Karpas-422 (cell line): Measurements from ENCODE around the gene MBD3. TPM values are rescaled to one million over a fixed set of nuclear protein-coding genes. Genes with fewer than 3 reads are reported as not detected.
"Not testable (repeated sequence)": the region's sequence is repeated elsewhere in the genome, so short reads cannot be mapped to it uniquely, and the experiment has no call there.

Experiments used
- DNase-seq: peaks from one replicate; pipeline ENCODE4 v3.0.0-alpha.2; 2015
- H2AFZ ChIP-seq: fragments of 200-600 bp; sonication (generic); 2 replicates; pipeline ENCODE4 v1.6.1; 2014; ENCODE audit warnings: antibody characterized with exemption, low read length, mixed read lengths
- H3K27ac ChIP-seq: fragments of 200-600 bp; sonication (generic); 2 replicates; pipeline ENCODE4 v1.5.1; 2014; ENCODE audit warnings: mild to moderate bottlenecking, low read length, moderate library complexity
- H3K27me3 ChIP-seq: fragments of 200-600 bp; sonication (generic); 2 replicates; pipeline ENCODE4 v1.6.1; 2014; ENCODE audit warnings: low read length, mixed read lengths
- H3K36me3 ChIP-seq: fragments of 200-600 bp; sonication (generic); 2 replicates; pipeline ENCODE4 v1.6.1; 2014; ENCODE audit warnings: low read length, mixed read lengths; ENCODE audit not compliant: insufficient read depth
- H3K4me1 ChIP-seq: fragments of 200-600 bp; sonication (generic); 2 replicates; pipeline ENCODE4 v1.6.1; 2014; ENCODE audit warnings: mild to moderate bottlenecking, low read length, mixed read lengths
- H3K4me2 ChIP-seq: fragments of 200-600 bp; sonication (generic); 2 replicates; pipeline ENCODE4 v1.6.1; 2014; ENCODE audit warnings: low read length, low read depth, mild to moderate bottlenecking; ENCODE audit not compliant: poor library complexity, severe bottlenecking
- H3K4me3 ChIP-seq: fragments of 200-600 bp; sonication (generic); 2 replicates; pipeline ENCODE4 v1.5.1; 2014; ENCODE audit warnings: mild to moderate bottlenecking, antibody characterized with exemption, low read length, mixed read lengths
- H3K79me2 ChIP-seq: fragments of 200-600 bp; sonication (generic); 2 replicates; pipeline ENCODE4 v1.6.1; 2014; ENCODE audit warnings: mild to moderate bottlenecking, low read length, mixed read lengths
- H3K9ac ChIP-seq: fragments of 200-600 bp; sonication (generic); 2 replicates; pipeline ENCODE4 v1.6.0; 2014; ENCODE audit warnings: low read length
- H3K9me2 ChIP-seq: fragments of 200-600 bp; sonication (generic), shearing (Covaris generic); replicated peaks from 2 replicates; pipeline ENCODE4 v1.6.0; 2014; ENCODE audit warnings: mild to moderate bottlenecking, low read length, moderate library complexity; ENCODE audit not compliant: insufficient read depth
- H3K9me3 ChIP-seq: fragments of 300-700, 200-600 bp; sonication (generic); 2 replicates; pipeline ENCODE4 v1.6.1; 2014; ENCODE audit warnings: low read length, mixed read lengths
- H4K20me1 ChIP-seq: fragments of 200-600 bp; sonication (generic); 2 replicates; pipeline ENCODE4 v1.6.1; 2014; ENCODE audit warnings: mild to moderate bottlenecking, antibody characterized with exemption, low read length, low read depth; ENCODE audit not compliant: insufficient read depth
- total RNA-seq: library from RNA; depleted of rRNA; stranded (reverse); fragments of >200 nt; shearing (Covaris generic); gene quantifications from 2 replicates; pipeline ENCODE4 v1.2.3, GENCODE V29; 2014; ENCODE audit warnings: low replicate concordance

Gene MBD3
- total RNA-seq, 1 experiment from 2014 or later = 42.2 TPM

GRCh38 chr19:1549332-1549945, 43.2 kb downstream of the MBD3 start:
- no peaks in the 10 kb centered on the region for H3K27me3 ChIP-seq

GRCh38 chr19:1540365-1540925, 52.2 kb downstream of the MBD3 start:
- H2AFZ ChIP-seq = no peak overlapping the region
- H3K9me3 ChIP-seq = no peaks in the 10 kb centered on the region
- H3K9me2 ChIP-seq = no peaks in the 10 kb centered on the region
- H3K4me1 ChIP-seq = no peaks in the 10 kb centered on the region
- H3K27ac ChIP-seq = no peak overlapping the region
- H3K4me3 ChIP-seq = no peak overlapping the region
- no peaks in the 10 kb centered on the region for H3K27me3 ChIP-seq
- no peaks in the 10 kb centered on the region for H3K79me2 ChIP-seq
- H3K4me2 ChIP-seq = no peak overlapping the region
- no peak overlapping the region for H3K9ac ChIP-seq
- no peaks in the 10 kb centered on the region for H4K20me1 ChIP-seq
- DNase-seq = no peak
- H3K36me3 ChIP-seq = no peaks in the 10 kb centered on the region

More at GRCh38 chr19:1549332-1549945, 43.2 kb downstream of the MBD3 start:
- Histone ChIP-seq H3K4me2 (no peak overlapping the region), H3K9ac (no peak overlapping the region), H2AFZ (no peak overlapping the region), H3K9me2 (no peaks in the 10 kb centered on the region), H3K27ac (no peak overlapping the region), H3K4me1 (peaks cover 4% of the 10 kb centered on the region), H4K20me1 (no peaks in the 10 kb centered on the region), H3K4me3 (no peak overlapping the region), H3K36me3 (no peaks in the 10 kb centered on the region), H3K79me2 (no peaks in the 10 kb centered on the region), H3K9me3 (no peaks in the 10 kb centered on the region)
- no peak for DNase-seq

GRCh38 chr19:1539749-1540148, 52.9 kb downstream of the MBD3 start:
- not testable (repeated sequence) for H3K9ac ChIP-seq, H3K27ac ChIP-seq, H3K4me2 ChIP-seq, H3K79me2 ChIP-seq, H4K20me1 ChIP-seq, DNase-seq, H2AFZ ChIP-seq, H3K9me3 ChIP-seq, H3K4me1 ChIP-seq, H3K36me3 ChIP-seq, H3K4me3 ChIP-seq, H3K9me2 ChIP-seq, H3K27me3 ChIP-seq

DNA sequence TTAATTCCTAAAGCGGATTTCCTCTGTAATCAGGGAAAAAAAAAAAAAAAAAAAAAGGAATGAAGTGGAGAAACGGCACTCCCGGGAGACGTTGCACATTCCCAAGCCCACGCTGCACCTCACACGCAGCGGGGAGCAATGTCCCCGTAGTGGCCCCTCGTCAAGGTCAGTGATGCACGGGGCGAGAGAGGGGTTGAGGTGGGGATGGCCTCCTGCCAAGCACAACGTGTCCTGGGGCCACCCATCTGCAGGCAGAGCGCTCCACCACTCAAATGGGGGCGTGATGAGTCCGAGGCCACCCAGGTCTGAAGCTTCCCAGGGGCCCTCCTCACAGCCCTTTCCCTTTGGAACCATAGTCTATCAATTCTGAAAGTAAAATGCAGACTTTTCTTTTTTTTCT, 53.7 kb downstream of the MBD3 start:
- no peaks in the 10 kb centered on the region for H3K79me2 ChIP-seq
- H3K4me3 ChIP-seq = no peak overlapping the region
- H3K27ac ChIP-seq = no peak overlapping the region
- no peaks in the 10 kb centered on the region for H3K4me1 ChIP-seq
- no peaks in the 10 kb centered on the region for H4K20me1 ChIP-seq
- no peak overlapping the region for H3K9ac ChIP-seq
- DNase-seq = no peak
- no peak overlapping the region for H3K4me2 ChIP-seq
- H3K9me3 ChIP-seq = no peaks in the 10 kb centered on the region
- H3K9me2 ChIP-seq = no peaks in the 10 kb centered on the region
- no peak overlapping the region for H2AFZ ChIP-seq
- H3K36me3 ChIP-seq = no peaks in the 10 kb centered on the region
- H3K27me3 ChIP-seq = no peaks in the 10 kb centered on the region

- not testable (repeated sequence) for H3K36me3 ChIP-seq, H3K4me3 ChIP-seq, H3K27me3 ChIP-seq, H3K4me1 ChIP-seq, H3K27ac ChIP-seq, H3K79me2 ChIP-seq, H2AFZ ChIP-seq, H4K20me1 ChIP-seq, H3K4me2 ChIP-seq, H3K9me3 ChIP-seq, H3K9me2 ChIP-seq, DNase-seq, H3K9ac ChIP-seq
Observed at GRCh38 chr19:1535699-1536098, 57.0 kb downstream of the MBD3 start.

DNA sequence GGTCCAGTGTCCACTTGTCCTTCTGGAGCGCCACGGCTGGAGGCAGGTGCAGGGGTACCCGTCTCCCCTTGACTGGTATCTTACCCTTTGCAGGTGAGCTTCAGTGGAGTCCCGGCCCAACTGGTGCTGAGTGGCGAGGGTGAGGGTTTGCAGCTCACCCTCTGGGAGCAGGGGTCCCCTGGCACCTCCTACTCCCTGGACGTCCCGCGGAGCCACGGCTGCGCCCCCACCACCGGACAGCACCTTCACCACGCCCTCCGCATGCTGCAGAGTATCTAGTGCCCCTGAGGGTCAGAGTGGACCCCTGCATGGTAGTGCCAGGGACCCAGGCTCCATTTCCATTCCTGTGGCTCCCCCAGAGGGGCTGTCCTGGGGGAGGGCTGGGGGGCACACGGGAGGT, 57.7 kb downstream of the MBD3 start:
- Histone ChIP-seq H3K27me3 (no peaks in the 10 kb centered on the region), H3K4me2 (no peak overlapping the region)

DNA sequence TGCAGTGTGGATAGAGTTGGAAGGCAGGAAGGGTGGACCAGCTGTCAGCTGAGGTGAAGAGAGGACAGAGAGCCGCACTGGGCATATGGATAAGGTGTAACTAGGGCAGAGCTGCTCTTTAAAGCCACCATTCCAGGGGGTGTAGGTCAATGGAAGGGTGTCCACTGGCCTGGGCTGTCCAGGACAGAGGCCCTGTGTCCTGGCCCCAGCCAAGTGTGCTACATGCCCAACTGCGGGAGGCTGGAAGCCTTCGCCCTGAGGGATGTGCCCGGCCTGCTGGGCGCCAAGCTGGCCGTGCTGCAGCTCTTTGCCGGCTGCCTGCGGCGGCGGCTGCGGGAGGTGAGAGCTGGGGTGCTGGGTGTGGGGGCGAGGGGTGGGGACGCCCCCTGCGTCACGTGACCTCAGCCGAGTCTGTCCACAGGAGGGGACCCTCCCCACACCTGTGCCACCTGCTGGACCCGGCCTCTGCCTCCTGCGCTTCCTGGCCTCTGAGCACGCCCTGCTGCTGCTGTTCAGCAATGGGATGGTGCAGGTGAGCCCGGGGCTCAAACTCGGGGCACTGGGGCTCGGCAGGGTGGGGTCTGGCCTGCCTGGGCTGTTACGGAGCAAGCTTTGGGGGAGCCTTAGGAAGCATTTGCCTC, 59.0 kb downstream of the MBD3 start:
- H3K9me3 ChIP-seq = no peaks in the 10 kb centered on the region
- H3K27ac ChIP-seq = no peak overlapping the region
- H3K9me2 ChIP-seq = no peaks in the 10 kb centered on the region
- H3K4me2 ChIP-seq = no peak overlapping the region
- H3K36me3 ChIP-seq = no peaks in the 10 kb centered on the region
- H2AFZ ChIP-seq = no peak overlapping the region
- no peaks in the 10 kb centered on the region for H3K79me2 ChIP-seq
- DNase-seq = no peak
- no peaks in the 10 kb centered on the region for H3K27me3 ChIP-seq
- H3K4me3 ChIP-seq = no peak overlapping the region
- no peaks in the 10 kb centered on the region for H3K4me1 ChIP-seq
- H3K9ac ChIP-seq = no peak overlapping the region
- H4K20me1 ChIP-seq = no peaks in the 10 kb centered on the region

More for the DNA sequence above, 57.7 kb downstream of the MBD3 start:
- Histone ChIP-seq H3K79me2 (no peaks in the 10 kb centered on the region), H3K9me2 (no peaks in the 10 kb centered on the region), H4K20me1 (no peaks in the 10 kb centered on the region), H2AFZ (no peak overlapping the region), H3K27ac (no peak overlapping the region), H3K36me3 (no peaks in the 10 kb centered on the region), H3K9ac (no peak overlapping the region), H3K4me3 (no peak overlapping the region), H3K4me1 (no peaks in the 10 kb centered on the region), H3K9me3 (no peaks in the 10 kb centered on the region)
- DNase-seq = no peak

DNA sequence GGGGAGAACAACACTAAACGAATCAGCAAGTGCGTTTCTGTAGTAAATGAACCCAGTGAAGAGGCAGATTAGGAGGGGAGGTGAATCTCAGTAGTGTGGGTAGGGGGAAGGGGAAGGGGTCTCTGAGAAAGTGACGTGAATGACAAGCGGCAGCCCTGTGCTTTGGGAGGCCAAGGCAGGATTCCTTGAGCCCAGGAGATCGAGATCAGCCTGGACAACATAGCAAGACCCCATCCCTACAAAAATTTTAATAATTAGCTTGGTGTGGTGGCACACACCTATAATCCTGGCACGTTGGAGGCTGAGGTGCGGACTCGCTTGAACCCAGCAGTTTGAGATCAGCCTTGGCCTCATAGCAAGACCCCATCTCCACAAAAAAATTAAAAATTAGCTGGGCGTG, 60.7 kb downstream of the MBD3 start:
- DNase-seq = no peak

More for the DNA sequence above, 60.7 kb downstream of the MBD3 start:
- H3K4me1 ChIP-seq = no peaks in the 10 kb centered on the region
- H3K36me3 ChIP-seq = no peaks in the 10 kb centered on the region
- H3K79me2 ChIP-seq = no peaks in the 10 kb centered on the region
- no peak overlapping the region for H3K4me2 ChIP-seq
- H3K9me2 ChIP-seq = no peaks in the 10 kb centered on the region
- no peak overlapping the region for H2AFZ ChIP-seq
- H3K27ac ChIP-seq = no peak overlapping the region
- H4K20me1 ChIP-seq = no peaks in the 10 kb centered on the region
- H3K4me3 ChIP-seq = no peak overlapping the region
- H3K27me3 ChIP-seq = no peaks in the 10 kb centered on the region
- H3K9me3 ChIP-seq = no peaks in the 10 kb centered on the region
- no peak overlapping the region for H3K9ac ChIP-seq
